ENCODE results near the gene CDO1.
"Not testable (repeated sequence)": the region's sequence is repeated elsewhere in the genome, so short reads cannot be mapped to it uniquely, and the experiment has no call there.

The CDO1 gene

GRCh38 chr5:115829913-115830312 is 13.5 kb upstream of the CDO1 start:
- no peak for DNase-seq (ENCODE audit: low spot score)

DNA sequence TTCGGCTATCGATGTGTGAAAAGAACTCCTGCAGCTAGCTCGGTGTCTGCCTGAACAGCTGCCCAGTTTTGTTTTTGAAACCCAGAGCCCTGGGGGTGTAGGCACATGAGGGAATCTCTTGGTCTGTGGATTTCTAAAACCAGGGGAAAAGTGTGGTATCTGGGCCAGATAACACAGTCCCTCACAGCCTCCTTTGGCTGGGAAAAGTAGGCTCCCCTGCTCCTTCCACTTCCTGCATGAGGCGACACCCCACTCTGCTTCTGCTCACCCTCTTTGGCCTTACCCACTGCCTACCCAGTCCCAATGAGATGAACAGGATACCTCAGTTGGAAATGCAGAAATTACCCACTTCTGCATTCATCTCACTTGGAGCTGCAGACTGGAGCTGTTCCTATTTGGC is 9.5 kb upstream of the CDO1 start:
- no peak for DNase-seq (ENCODE audit: low spot score)

- not testable (repeated sequence) for DNase-seq (ENCODE audit: low spot score)
Observed at GRCh38 chr5:115824983-115825382, 8.5 kb upstream of the CDO1 start.

- DNase-seq (ENCODE audit: low spot score): no peak
Observed at GRCh38 chr5:115820846-115821245, 4.4 kb upstream of the CDO1 start.

GRCh38 chr5:115818821-115819220 is 2.4 kb upstream of the CDO1 start:
- no peak for DNase-seq (ENCODE audit: low spot score)

- no peak for DNase-seq (ENCODE audit: low spot score)
Observed at GRCh38 chr5:115817386-115817785, 927 bp upstream of the CDO1 start.

DNA sequence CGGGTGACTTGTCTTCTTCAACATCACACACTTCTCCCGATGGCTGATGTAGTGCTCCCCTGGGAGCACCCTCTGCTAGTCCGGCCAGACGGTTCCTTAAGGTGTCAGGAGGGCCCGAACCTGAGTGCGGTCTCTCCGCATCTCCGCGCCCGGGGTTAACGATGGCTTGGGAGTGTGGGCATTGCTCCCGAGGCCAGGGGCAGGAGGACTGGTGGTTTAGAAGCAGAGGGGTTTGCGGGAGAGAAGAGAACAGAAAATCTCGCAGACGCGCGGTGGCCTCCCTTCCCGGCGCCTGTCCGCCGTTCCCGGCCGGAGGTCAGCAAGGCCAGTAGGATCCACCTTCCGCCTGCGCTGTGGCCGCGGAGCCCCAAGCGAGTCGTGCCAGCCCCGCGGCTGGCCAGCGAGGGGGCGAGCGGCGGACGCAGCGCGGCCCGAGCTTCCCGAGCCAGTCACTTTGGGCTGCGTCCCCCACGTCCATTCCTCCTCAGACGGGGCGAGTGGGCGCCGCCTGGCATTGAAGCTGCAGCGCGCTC is 700 bp downstream of the CDO1 start:
- DNase-seq (ENCODE audit: low spot score): no peak

GRCh38 chr5:115815006-115815692 is 1.3 kb downstream of the CDO1 start:
- DNase-seq (ENCODE audit: low spot score): no peak

GRCh38 chr5:115813719-115814118 is 2.7 kb downstream of the CDO1 start:
- DNase-seq (ENCODE audit: low spot score): no peak

GRCh38 chr5:115812372-115812771 is 4.1 kb downstream of the CDO1 start:
- no peak for DNase-seq (ENCODE audit: low spot score)

DNA sequence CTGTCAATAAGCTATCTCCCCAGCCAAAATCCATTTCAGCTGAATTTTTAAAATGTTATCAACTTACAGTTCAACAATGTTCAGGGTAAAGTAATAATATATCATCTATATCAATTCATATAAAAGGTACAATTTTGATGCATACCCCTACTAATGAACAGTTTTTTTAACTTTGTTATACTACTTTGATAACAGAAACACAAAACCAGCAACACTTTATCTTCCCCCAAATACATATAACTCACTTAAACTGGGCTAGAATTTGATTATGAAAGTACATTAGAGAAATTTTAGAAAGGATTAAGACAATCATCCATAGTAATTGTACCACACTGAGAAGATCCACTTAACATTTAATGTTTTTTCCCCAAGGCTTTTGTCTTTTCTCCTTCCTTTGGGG is 5.1 kb downstream of the CDO1 start:
- no peak for DNase-seq (ENCODE audit: low spot score)

- no peak for DNase-seq (ENCODE audit: low spot score)
Observed at GRCh38 chr5:115810761-115811160, 5.7 kb downstream of the CDO1 start.

- DNase-seq (ENCODE audit: low spot score): no peak
Observed at GRCh38 chr5:115809946-115810345, 6.5 kb downstream of the CDO1 start.

GRCh38 chr5:115808066-115808465 is 8.4 kb downstream of the CDO1 start:
- not testable (repeated sequence) for DNase-seq (ENCODE audit: low spot score)

GRCh38 chr5:115807654-115808052 is 8.8 kb downstream of the CDO1 start:
- DNase-seq (ENCODE audit: low spot score): no peak

DNA sequence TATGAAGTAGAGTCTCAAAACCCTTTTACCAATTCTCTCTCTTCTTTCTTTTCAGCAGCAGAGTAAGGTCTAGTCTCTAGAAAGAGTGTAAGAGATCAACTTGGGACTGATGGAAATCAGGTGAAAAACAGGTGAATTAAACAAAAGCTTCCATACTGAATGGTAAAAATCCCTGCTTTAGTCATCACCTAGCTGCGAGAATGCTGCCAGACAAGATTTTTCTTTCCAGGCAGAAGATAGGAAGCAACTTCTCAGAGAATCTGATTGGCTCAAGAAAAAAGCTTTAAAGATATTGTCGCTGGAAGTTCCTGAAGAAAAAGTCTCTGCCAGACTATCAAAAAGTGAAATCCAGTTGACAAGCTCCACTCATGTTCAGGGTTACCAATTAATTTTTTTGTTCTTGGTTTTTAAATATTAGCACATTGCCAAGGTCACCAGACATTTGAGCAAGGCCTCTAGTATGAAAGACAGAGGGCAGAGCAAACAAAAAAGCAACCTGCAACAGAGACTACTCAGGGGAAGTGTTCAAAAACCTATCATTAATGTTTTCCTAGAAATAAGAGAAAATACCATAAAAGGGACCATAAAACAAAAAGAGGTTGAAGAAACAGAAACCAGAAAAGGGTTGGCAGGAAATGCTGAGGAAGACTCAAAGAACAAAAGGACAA is 9.3 kb downstream of the CDO1 start:
- no peak for DNase-seq (ENCODE audit: low spot score)

- no peak for DNase-seq (ENCODE audit: low spot score)
Observed at GRCh38 chr5:115801984-115802383, 14.5 kb downstream of the CDO1 start.

GRCh38 chr5:115801152-115801551 is 15.3 kb downstream of the CDO1 start:
- DNase-seq (ENCODE audit: low spot score): no peak

DNA sequence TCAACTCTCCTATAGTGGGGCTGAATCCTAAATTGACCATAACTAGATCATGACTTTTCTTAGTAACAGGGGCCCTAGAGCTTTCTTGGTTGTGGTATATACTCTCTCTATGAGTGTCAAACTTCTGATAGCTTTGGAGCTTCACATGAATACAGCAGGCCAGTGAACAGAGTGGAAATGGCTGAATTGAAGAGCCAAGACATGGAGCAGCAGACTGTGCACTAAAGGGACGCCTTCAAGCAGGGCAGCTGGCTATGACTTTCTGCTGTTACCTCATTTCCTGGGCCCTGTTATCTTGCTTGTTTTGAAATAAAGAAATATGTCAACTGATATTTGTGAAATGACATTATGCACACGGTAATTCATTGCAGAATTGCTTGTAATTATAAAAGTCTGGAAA is 16.4 kb downstream of the CDO1 start:
- no peak for DNase-seq (ENCODE audit: low spot score)

GRCh38 chr5:115798252-115798651 is 18.2 kb downstream of the CDO1 start:
- no peak for DNase-seq (ENCODE audit: low spot score)

- DNase-seq (ENCODE audit: low spot score): no peak
Observed at GRCh38 chr5:115796656-115797055, 19.8 kb downstream of the CDO1 start.

GRCh38 chr5:115795700-115796099 is 20.8 kb downstream of the CDO1 start:
- DNase-seq (ENCODE audit: low spot score): no peak

GRCh38 chr5:115788440-115788839 is 28.0 kb downstream of the CDO1 start:
- DNase-seq (ENCODE audit: low spot score): no peak

- DNase-seq (ENCODE audit: low spot score): no peak
Observed at GRCh38 chr5:115787426-115787825, 29.0 kb downstream of the CDO1 start.
